ENCODE measurements around the gene CD302.
"Not testable (repeated sequence)": the region's sequence is repeated elsewhere in the genome, so short reads cannot be mapped to it uniquely, and the experiment has no call there.

Gene CD302, protein sequence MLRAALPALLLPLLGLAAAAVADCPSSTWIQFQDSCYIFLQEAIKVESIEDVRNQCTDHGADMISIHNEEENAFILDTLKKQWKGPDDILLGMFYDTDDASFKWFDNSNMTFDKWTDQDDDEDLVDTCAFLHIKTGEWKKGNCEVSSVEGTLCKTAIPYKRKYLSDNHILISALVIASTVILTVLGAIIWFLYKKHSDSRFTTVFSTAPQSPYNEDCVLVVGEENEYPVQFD

GRCh38 chr2:159797543-159798375 lies at the start of gene CD302:
TSS of gene CD302 (minus strand) at chr2:159798208. CDS start at chr2:159798198, 10 bp downstream.
- DNase-seq (ENCODE audit: low read depth): peak; percentile 71

- no peak for DNase-seq (ENCODE audit: low read depth)
These were observed 48.6 kb upstream of the CD302 start for GRCh38 chr2:159846564-159846963.

DNA sequence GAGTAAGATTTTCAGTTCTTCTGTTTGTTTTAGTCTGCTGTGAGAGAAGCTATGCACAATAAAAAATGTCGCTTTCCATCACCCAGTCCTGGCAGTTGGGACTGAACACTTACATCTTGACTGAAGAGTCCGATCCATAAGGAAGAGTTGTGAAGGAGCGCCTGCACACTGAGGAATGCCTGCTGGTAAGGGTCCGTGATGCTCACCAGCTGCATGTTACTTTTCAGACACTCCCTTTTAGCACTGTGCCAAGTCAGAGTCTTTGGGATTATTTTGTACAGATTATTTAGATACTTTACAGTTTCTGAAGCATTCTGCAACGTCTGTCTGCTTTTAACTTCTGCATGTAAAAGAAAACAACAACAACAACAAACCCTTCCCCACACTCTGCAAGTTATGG lies 42.6 kb upstream of the CD302 start:
- no peak for DNase-seq (ENCODE audit: low read depth)

- no peak for DNase-seq (ENCODE audit: low read depth)
These were observed 34.9 kb upstream of the CD302 start for GRCh38 chr2:159832858-159833257.

DNA sequence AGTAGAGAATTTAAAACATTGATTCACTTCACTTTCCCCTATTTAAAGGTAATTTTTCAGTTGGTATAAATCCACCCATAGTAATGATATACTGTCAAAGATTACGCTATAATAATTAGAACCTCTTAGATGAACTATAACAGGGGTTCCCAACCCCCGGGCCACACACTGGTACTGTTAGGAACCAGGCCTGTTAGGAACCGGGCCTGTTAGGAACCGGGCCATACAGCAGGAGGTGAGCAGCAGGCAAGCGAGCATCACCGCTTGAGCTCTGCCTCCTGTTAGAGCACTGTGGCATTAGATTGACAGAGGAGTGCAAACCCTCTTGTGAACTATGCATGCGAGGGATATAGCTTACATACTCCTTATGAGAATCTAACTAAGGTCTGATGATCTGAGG lies 34.0 kb upstream of the CD302 start:
- no peak for DNase-seq (ENCODE audit: low read depth)

- DNase-seq (ENCODE audit: low read depth): no peak
These were observed 31.4 kb upstream of the CD302 start for GRCh38 chr2:159829376-159829775.

DNA sequence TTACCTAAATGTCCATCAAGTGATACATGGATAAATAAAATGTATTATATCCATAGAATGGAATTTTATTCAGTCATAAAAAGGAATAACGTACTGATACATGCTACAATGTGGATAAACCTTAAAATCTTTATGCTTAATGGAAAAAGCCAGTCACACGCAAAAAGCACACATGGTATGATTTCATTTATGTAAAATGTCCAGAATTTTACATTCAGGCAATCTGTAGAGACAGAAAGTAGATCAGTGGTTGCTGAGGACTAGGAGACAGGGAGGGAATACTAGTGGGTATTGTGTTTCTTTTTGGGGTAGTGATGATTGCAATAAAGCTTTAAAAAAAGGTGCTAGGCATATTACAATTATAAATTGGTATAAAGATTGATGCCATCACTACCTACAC lies 30.7 kb upstream of the CD302 start:
- DNase-seq (ENCODE audit: low read depth): no peak

DNA sequence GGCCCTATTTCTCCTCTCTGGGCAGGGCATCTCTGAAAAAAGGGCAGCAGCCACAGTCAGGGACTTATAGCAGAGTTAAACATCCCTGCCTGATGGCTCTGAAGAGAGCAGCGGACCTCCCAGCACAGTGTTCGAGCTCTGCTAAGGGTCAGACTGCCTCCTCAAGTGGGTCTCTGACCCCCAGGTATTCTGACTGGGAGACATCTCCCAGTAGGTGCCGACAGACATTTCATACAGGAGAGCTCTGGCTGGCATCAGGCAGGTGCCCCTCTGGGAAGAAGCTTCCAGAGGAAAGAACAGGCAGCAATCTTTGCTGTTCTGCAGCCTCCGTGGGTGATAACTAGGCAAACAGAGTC lies 24.4 kb upstream of the CD302 start:
- not testable (repeated sequence) for DNase-seq (ENCODE audit: low read depth)

DNA sequence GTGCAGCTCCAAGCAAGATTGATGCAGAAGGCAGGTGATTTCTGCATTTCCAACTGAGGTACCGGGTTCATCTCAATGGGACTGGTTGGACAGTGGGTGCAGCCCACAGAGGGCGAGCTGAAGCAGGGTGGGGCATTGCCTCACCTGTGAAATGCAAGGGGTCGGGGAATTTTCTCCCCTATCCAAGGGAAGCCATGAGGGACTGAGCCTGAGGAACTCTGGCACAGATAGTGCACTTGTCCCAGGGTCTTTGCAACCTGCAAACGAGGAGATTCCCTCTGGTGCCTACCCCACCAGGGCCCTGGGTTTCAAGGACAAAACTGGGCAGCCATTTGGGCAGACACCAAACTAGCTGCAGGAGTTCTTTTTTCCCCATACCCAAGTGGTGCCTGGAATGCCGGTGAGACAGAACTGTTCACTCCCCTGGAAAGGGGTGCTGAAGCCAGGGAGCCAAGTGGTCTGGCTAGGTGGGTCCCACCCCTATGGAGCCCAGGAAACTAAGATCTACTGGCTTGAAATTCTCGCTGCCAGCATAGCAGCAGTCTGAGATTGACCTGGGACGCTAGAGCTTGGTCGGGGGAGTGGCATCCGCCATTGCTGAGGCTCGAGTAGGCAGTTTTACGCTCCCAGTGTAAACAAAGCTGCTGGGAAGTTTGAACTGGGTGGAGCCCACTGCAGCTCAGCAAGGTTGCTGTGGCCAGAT lies 23.9 kb upstream of the CD302 start:
- DNase-seq (ENCODE audit: low read depth): not testable (repeated sequence)

DNA sequence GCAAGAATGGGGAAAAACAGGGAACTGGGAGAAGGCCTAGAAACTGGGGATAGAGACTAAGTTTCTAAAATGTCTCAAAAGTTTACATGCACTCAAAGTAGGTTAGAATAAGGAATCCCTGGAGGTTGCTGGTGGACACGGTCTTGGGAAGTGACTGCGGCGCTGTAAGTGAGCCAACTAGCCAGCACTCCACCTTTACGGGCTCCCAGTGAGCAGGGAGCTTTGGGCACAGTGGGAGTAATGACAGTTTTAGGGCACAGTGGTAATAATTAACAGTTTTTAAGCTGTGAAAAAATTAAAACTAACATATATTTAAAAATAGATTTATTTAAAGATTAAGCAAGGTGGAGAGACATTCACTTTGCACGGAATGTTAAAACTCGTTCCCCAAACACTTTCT lies 20.9 kb upstream of the CD302 start:
- no peak for DNase-seq (ENCODE audit: low read depth)

GRCh38 chr2:159817283-159817682 lies 19.3 kb upstream of the CD302 start:
- no peak for DNase-seq (ENCODE audit: low read depth)

- no peak for DNase-seq (ENCODE audit: low read depth)
These were observed 13.2 kb upstream of the CD302 start for GRCh38 chr2:159811232-159811631.

DNA sequence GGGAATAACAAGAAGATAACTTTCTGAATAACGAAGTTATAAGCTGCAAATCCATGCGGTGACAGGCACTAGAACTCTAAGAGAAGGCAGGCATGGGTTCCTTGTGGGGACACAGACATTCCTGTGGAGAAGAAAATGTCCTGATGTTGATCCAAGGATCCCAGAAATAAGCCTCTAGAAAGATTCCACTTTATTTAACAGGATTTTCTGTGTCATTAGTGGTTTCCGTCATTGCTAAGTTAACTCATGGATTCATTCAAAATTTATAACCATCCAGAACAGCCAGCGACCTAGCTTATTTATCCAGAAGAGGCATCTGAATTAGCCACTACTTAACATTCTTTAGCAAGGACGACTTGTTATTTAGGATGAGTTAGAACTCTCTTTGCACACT lies 10.0 kb upstream of the CD302 start:
- no peak for DNase-seq (ENCODE audit: low read depth)

DNA sequence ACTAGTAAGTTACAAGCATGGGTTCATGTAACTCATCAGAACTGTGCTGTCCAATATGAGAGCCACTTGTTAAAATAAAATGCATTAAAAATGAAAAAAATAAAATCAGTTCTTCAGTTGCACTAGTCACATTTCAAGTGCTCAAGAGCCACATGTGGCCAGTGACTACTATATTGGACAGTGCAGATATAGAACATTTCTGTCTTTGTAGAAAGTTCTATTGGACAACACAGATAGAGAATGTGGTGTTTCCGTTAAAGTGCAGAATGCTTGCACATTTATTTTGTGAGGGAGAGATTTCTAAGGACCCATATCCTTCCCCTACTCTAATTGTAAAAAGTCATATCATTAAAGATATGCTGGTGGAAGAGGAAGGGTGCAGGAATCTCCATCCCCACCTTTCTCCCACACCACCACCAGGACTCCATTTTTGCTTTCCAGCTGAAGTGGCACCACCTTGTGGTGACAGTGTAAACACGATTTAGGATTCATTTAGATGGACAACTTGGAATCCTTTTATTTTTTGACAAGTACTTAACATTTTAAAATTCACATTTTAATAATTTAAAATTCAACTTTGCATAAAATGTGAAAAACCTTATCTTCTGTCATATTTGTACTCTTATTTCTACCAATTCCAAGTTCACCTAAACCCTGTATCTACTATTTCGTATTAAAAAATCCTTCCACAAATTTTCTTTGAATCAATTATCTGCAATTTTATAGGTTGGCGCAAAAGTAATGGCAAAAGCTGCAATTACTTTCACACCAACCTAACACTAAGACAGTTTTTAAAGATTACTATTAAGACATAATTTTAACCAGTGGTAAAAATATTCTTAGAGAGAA lies 9.4 kb upstream of the CD302 start:
- peak; percentile 75 for DNase-seq (ENCODE audit: low read depth)

DNA sequence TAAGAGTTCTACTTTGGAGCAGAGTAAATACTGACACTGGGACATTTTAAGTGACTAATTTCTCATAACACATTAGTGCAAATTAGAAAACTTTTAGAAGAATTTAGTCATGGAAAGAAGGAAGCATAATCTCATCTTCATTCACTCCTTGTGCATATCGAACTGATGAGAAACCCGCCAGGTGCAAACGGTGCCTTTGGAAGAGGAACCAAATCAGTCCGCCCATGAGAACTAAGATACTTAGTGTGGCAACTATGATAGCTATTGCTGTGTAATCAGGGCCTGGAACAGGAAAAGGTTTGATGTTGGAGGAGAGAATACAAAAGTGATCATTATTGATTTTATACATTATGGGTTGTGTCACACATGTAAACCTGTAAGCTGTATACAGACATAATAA lies 6.9 kb upstream of the CD302 start:
- no peak for DNase-seq (ENCODE audit: low read depth)

DNA sequence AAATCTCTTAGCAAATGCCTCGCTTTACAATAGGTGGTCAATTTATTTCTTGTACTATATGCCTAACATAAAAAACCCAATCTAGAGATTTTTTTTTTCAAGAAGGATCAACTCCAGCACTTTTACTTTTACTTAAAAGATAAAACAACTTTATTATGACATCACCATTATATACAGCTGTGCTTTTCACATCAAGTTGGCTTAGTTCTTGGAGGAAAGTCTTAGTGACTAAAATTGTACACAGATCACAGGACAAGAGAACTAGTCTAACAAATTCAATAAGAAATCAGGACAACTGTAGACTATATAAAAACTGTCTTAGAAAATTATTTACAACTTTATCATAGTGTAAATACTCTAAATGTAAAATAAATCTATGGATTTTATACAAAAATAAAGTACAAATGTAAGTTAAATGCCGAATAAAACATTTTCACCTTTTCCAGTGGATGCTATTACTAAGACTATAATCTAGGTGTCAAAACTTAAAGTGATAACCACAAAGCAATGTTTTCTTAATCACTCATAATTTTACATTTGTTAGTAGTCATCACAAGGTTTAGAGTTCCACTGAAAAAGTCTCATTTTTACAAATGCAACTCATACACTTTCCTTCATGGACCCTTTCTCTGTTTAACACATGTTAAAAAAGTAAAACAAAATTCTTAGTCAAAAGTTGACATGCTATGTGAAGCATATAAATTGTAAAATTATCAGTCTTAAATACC lies 5.4 kb upstream of the CD302 start:
- no peak for DNase-seq (ENCODE audit: low read depth)

GRCh38 chr2:159802673-159803072 lies 4.7 kb upstream of the CD302 start:
- DNase-seq (ENCODE audit: low read depth): no peak

- no peak for DNase-seq (ENCODE audit: low read depth)
These were observed 1.8 kb upstream of the CD302 start for GRCh38 chr2:159799833-159800232.

- no peak for DNase-seq (ENCODE audit: low read depth)
These were observed 343 bp upstream of the CD302 start for GRCh38 chr2:159798376-159798725.

GRCh38 chr2:159797225-159797542 lies 824 bp downstream of the CD302 start:
- no peak for DNase-seq (ENCODE audit: low read depth)

DNA sequence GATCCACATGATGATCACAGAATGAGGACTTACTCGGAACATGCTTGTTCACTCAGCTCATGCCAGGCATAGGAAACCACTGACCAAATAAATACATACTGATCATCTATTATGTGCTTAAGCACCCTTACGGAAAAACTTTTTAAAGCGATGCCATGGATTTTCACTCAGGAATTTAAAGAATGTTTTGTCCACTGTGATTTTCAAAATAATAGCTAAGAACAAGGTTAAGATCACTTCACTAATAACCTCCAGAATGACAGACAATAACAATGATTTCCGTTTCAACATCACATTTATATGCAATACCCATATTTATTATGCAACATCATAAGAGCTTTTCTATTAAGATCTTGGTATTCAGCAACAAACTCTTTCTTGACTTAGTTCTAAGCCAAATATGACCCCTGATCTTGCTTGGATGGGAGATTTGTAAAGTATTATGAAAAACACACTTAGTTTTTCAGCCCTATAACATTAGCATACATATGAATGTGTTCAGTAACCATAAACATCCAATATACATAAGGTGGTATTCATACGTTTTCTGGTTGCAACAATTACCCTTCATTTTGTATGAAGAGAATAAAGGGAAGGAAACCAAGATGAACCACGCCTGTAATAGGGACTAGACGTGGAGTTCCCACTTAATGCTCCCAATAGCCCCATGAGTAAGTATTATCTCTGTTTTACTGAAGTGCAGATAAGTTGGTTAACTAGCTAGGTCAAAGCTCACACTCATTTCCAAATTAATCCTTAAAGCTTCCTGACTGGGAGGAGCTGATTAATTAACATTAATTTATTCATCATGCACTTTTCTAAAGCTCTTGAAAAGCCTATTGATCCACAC lies 1.9 kb downstream of the CD302 start:
- no peak for DNase-seq (ENCODE audit: low read depth)

Data from ELR (cell line).